CD4-positive, alpha-beta T cell treated with Interleukin-17A for 1 hour (primary cell): ENCODE results near the gene TSPAN31.

Source experiments
- DNase-seq: peaks from one replicate; pipeline ENCODE4 v3.0.0-alpha.2; 2020

TSPAN31 gene

GRCh38 chr12:57754411-57755193 lies 9.8 kb downstream of the TSPAN31 start, which contains the start of gene MARCHF9:
Gene MARCHF9 (plus strand): TSS chr12:57755103. CDS start chr12:57755529, 426 bp downstream.
- DNase-seq: peak; percentile 94

GRCh38 chr12:57755194-57755453 lies 10.3 kb downstream of the TSPAN31 start:
- DNase-seq: no peak

DNA sequence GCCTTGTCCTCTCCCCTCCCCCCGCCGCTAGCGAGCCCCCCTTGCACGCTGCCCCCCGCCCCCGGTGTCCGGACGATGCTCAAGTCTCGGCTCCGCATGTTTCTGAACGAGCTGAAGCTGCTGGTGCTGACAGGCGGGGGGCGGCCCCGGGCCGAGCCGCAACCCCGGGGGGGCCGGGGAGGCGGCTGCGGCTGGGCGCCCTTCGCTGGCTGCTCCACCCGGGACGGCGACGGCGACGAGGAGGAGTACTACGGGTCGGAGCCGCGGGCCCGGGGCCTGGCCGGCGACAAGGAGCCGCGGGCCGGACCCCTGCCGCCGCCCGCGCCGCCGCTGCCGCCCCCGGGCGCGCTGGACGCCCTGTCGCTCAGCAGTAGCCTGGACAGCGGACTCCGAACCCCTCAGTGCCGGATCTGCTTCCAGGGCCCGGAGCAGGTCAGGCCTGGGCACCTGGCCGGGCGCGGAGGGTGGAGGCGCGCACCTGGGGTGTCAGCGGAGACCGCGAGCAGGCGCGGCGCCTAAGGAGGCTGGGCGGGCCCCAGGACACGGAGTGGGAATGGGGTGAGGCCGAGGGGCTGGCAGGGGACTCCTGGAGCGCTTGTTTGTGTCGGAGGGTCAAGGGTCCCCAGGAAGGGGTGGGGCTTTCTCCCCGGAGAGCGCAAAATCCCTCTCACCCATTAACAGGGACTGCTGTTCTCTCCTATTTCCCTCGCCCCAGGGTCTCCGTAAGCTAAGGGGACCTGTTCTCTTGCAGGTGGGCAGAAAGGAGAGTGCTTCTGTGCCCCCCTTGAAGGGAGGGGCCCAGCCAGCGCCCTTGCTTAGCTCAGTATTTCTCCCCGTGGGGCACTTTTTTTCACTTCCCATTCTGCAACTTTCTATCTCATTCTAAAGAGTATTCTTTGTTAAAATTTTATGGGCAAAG lies 10.9 kb downstream of the TSPAN31 start:
- DNase-seq: peak; percentile 51

DNA sequence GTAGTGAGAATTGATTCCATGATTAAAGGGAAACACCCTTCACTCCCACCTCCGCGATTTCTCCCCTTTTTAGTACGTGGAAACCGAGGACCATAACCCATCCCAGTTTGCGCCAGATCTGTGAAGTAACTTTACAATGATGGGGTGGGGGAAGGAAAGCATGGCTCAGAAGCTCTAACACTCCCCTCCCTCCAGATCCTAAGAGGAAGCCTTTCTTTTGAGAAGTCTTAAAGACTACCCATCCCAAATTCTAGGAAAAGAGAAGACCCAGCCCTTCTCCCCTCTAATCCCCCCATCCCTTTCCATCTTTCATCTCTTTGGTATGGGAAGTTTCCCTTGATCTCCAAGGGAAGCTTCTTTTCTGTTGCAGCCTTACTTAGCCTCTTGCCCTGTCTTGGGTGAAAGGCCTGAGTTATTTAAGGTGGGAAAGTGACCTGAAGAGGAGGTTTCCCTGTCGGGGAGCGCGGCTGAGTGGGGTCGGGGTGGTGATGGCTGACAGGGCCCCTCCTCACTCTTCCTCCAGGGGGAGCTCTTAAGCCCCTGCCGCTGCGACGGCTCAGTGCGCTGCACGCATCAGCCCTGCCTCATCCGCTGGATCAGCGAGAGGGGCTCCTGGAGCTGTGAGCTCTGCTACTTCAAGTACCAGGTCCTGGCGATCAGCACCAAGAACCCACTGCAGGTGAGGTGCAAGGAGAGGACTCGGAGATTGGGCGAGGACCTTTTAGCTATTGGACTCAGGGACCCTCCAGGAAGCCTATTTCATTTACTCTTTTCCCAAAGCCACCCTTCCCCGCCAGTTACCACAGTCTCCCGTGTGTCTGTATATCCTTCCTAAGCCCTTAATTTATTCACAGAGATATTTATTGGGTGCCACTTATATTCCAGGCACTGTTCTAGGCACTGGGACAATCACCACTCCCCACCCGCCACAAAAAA lies 11.8 kb downstream of the TSPAN31 start:
- DNase-seq: peak; percentile 79

- DNase-seq: no peak
Observed at GRCh38 chr12:57757771-57758170, 12.9 kb downstream of the TSPAN31 start.

DNA sequence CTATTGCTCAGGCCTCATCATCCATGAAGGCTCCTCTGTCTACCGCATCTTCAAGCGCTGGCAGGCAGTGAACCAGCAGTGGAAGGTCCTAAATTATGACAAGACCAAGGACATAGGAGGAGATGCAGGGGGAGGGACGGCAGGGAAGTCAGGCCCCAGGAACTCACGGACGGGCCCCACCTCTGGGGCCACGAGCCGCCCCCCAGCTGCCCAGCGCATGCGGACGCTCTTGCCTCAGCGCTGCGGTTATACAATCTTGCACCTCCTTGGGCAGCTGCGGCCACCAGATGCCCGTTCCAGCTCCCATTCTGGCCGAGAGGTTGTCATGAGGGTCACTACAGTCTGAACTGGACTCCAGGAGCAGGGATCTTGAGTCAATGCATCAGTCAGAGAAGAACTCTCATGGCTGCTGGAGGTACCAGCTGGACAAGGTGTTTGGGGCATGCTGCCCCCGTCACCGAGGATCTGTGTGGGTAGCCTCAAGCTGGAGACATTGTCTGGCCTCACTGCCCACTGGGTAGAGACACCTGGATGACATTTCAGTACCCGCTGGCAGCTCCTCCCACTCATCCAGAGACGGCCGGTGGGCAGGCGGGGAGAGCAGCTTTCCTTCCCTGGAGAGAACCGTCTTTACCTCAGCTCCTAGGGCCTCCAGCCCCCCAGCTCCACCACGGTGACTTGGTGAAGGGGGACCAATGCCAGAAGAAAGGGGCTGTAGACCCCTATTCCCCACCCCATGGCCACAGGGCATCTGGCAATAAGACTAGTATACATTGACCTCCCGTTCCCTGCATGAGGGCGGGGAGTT lies 13.9 kb downstream of the TSPAN31 start:
- DNase-seq: no peak

DNA sequence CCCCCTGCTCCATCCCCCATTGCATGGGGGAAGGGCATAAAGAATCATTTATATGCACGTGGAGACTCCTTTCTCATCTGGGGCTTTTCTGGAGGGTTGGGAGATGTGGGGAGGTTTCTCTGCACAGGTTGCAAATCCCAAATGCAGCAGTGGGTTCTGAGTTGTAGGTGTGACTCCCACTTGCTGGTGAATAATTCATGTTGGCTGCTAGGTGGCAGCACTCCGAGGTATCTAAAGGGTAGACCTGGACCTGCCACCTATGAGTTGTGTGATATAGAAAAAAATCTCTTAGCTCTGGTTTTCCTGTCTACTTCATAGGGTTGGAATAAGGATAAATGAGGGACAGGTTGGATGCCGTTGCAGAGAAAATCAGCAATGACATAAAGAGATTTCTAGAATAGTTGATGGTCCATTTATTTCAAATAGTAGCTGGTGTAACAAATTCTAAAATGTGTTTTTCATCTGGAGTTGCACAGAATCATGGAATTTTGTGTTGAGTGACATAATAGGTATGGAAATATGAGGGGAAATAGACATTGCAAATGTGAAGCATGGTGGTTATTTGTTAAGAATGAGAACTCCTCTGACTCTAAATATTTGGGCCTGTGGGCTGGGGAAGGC lies 14.6 kb downstream of the TSPAN31 start:
- DNase-seq: peak; percentile 71

DNA sequence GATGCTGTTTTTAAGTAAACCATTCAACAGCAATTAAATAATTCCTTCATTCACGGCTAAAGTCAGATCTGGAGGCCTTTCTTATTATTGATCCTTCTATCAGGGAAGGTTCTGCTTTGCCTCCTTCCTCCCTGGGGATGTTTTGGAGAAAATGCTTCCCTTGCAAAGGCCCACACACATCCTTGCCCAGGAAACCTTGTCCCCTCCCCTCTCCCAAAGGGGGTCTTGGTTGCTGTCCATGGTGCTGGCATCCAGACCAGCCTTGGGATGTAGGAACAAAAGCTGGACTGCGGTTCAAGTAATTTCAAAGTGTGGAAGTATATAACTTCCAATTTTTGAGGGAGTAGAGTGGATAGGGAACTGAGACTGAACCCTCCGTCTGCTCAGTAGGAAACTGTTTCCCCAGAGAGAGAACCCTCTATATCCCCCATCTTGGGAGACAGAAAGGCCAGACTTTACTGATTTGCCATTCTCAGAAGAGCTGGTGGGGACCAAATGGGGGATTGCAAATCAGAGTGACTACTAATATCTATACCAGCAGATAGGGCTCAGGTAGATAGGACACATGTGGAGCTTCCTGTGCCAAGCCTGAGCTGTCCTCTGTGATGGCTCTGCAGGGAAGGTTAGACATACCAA lies 15.6 kb downstream of the TSPAN31 start:
- DNase-seq: no peak

- no peak for DNase-seq
Observed at GRCh38 chr12:57761391-57761998, 16.7 kb downstream of the TSPAN31 start.

DNA sequence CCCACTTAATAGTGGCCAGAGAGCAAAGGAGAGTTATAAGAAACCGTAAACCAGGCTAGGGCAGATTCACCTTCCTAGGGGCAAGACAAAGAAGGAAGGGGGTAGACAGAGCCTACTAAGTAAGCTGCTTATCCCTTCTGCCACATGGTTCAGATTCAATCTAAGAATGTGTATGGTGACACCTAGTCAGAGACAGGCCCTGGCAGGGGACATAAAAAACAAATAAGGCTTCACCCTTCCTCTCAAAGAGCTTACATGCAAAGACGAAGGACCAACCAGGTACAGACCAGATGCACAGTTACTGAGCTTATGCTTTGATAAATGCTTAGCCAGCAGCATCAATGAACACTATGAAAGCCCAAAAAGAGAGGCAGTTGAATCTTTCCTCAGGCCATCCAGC lies 17.6 kb downstream of the TSPAN31 start:
- no peak for DNase-seq

DNA sequence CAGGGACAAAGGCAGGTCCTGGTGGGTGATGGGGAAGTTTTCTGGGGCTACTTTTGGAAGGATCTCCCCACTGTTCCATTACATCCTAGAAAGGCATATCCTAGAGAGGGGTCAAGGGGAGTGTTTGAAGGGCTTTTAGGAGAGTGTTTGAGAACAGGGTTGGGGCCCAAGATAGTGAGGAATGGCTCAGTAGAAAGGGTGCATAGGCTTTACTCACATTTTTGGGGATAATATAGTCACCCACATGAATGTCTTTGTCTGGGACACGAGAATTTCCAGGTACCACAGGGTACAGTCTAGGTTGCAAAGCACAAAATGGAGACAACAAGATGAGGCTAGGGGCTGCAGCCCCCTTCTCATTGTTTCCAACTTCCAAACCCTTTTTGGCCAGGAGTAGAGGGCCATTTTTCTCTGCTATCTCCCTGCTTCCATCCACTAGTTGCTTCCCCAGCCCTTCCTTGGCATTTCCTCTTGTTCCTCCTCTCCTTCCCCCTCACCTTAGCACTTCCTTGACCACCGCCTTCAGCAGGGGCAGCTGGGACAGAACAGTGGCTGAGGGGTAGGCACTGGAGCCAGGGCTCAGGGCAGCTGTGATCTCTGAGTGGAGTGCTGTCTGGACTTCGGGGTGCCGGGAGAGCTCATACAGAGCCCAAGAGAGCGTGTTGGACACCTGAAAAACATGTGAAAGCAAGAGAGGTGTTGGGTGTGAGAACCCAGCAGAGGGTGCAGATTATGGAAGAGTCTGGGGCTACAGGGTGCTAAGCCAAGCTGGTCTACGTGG lies 19.2 kb downstream of the TSPAN31 start:
- no peak for DNase-seq

GRCh38 chr12:57764662-57765002 lies 19.8 kb downstream of the TSPAN31 start:
- DNase-seq: no peak

DNA sequence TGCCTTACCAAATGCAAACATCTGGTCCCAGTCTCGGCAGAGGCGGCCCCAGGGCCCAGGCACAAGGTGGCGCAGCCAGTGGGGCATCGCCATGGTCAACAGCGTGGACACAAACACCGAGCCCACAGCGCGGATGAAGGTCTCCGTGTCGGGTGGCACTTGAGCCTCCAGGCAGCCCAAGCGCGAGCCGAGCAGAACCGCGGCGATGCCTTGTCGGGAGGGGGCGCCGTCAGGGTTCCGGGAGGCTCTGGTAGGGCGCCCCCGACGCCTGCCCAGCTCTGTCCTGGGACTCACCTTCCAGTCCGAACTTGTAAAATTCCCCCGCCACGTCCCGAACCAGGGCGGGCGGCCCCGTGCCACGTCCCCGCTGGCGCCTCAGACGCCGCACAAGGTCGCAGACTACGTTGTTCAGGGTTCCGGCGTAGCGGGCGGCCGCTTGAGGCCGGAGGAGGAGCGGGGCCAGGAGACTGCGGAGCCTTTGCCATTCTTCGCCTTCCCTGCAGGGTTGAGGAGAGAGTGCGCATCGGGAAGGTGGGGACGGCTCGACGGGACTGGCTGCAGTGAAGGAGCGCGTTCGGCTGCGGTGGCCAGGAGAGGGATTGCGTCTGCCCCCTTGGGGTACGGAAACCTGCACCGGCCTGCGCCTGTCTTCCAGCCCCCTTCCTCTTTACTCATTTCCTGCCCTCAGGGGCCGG lies 20.3 kb downstream of the TSPAN31 start:
- DNase-seq: peak; percentile 53

DNA sequence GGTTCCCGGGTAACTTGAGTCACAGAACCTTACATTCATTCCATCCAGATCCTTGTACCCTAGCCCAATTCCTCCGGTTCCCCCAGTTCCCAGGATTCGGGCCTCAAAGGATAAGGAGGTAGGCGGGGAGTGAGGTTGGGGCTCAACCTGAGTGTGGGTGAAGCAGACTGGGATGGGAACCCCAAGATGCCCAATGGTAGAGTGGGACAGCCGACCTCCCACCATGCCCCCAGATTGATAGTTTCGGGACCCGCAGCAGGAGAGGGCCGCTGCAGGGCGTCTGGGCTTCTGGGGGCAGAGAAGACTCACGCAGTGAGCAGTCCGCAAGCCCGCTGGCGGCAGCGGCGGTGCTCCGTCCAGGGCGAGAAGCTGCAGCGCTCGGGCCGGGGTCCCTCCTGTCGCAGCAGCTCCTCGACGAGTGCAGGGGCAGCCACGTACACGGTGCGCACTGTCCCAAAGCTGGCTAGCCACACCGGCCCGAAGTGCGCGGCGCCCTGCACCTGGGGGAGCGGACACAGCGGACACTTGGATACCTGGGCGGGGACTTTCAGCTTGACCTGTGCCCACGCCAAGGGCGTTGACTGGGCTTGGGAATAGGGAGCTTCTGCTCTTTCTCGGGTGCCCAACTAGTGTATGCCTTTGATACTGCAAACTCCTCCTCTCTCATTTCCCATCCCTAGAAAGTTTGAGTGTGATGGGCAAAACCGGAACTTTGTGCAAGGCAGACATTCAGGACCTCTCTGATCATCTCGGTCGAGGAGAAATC lies 21.0 kb downstream of the TSPAN31 start:
- no peak for DNase-seq

- no peak for DNase-seq
Observed at GRCh38 chr12:57766464-57767304, 21.8 kb downstream of the TSPAN31 start, which contains the start of gene CYP27B1. Gene CYP27B1 (minus strand): TSS chr12:57767078. CDS start chr12:57767041, 37 bp downstream.

GRCh38 chr12:57767305-57767698 lies 22.5 kb downstream of the TSPAN31 start:
- no peak for DNase-seq

DNA sequence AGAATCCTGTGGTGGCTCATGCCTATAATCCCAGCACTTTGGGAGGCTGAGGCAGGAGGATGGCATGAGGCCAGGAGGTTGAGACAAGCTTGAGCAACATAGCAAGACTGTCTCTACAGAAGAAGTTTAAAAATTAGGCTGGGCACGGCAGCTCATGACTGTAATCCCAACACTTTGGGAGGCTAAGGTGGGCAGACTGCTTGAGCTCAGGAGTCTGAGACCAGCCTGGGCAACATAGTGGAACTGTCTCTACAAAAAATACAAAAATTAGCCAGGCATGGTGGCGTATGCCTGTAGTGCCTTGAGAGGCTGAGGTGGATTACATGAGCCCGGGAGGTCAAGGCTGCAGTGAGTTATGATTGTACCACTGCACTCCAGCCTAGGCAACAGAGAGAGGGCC lies 23.0 kb downstream of the TSPAN31 start:
- no peak for DNase-seq
